ENCODE data around the gene LSM4. TPM values are rescaled to one million over a fixed set of nuclear protein-coding genes. Genes with fewer than 3 reads are reported as not detected.

LSM4 gene
- total and polyA plus RNA-seq, 2 of the 13 experiments (the other 11 are each of a cell fraction or from before 2014, with no cell fraction given): 65.8 to 166 TPM

DNA sequence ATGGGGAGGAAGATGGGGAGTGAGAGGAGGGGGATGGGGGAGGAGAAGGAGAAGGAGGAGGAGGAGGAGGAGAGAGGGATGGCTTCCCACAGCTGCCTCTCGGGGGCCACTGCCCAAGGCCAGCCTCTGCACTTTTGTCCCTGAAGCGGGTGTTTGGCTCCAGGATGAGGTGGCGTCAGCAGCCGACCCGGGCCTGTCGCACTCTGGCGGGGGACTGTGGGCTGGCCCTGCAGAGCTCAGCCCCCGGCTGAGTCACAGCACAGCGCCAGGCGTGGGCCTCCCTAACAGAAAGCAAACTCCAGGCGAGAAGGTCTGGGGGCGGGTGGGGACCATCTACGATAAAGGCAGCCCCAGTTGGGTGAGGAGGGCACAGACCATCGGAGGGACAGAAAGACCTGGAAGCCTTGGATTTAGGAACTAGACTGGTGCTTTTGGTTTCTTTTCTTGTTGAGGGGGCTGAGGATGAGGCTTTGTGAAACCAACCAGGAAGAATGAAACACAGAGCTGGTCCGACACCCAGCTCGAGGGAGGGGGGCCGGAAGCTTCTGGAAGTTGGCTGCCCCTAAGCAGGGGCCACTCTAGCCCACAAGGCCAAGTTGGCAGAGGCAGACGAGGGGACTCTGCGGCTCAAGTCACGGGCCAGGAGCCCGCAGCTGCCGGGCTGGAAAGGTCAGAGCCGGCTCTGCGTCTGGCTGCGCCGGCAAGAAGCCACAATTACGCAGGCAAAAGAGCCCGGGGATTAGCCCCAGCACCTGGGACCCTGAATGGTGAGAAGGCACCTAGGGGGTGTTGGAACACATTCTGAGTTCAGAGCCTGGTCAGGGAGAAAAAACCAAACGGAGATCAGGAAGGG is 18.2 kb downstream of the LSM4 start (continued):
- TF ChIP-seq, protein P1, sequence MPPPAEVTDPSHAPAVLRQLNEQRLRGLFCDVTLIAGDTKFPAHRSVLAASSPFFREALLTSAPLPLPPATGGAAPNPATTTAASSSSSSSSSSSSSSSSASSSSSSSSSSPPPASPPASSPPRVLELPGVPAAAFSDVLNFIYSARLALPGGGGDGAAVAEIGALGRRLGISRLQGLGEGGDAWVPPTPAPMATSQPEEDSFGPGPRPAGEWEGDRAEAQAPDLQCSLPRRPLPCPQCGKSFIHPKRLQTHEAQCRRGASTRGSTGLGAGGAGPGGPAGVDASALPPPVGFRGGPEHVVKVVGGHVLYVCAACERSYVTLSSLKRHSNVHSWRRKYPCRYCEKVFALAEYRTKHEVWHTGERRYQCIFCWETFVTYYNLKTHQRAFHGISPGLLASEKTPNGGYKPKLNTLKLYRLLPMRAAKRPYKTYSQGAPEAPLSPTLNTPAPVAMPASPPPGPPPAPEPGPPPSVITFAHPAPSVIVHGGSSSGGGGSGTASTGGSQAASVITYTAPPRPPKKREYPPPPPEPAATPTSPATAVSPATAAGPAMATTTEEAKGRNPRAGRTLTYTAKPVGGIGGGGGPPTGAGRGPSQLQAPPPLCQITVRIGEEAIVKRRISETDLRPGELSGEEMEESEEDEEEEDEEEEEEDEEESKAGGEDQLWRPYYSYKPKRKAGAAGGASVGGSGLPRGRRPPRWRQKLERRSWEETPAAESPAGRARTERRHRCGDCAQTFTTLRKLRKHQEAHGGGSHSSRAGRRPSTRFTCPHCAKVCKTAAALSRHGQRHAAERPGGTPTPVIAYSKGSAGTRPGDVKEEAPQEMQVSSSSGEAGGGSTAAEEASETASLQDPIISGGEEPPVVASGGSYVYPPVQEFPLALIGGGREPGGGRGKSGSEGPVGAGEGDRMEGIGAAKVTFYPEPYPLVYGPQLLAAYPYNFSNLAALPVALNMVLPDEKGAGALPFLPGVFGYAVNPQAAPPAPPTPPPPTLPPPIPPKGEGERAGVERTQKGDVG (CRISPR knock-in tag; IDR thresholded peaks at IDR 0.05; ENCODE audit: borderline replicate concordance): no peak
- TF ChIP-seq ISX (CRISPR knock-in tag; conservative IDR thresholded peaks at IDR 0.05) (no peak), ZNF17 (CRISPR knock-in tag; IDR thresholded peaks at IDR 0.05) (no peak), KLF9 (CRISPR knock-in tag; IDR thresholded peaks at IDR 0.05; ENCODE audit: low read depth) (no peak), NONO (IDR thresholded peaks at IDR 0.05) (no peak), NONO (CRISPR knock-in tag; conservative IDR thresholded peaks at IDR 0.05) (peak; percentile 91), ISL2 (CRISPR knock-in tag; IDR thresholded peaks at IDR 0.05) (no peak), ZNF556 (CRISPR knock-in tag; IDR thresholded peaks at IDR 0.05; ENCODE audit: borderline replicate concordance) (peak; percentile 95), ZNF782 (CRISPR knock-in tag; IDR thresholded peaks at IDR 0.05; ENCODE audit: borderline replicate concordance) (peak; percentile 93; the same call in 1 of the 2 replicates), ZFP37 (CRISPR knock-in tag; IDR thresholded peaks at IDR 0.05; ENCODE audit: borderline replicate concordance) (no peak), POLR2A (IDR thresholded peaks at IDR 0.05; ENCODE audit: insufficient read depth in 1 of 2, low read depth in 2 of 2, low read length in 2 of 2) (peak; percentile 70 to 72), ZNF777 (CRISPR knock-in tag; IDR thresholded peaks at IDR 0.05) (no peak), ZNF605 (CRISPR knock-in tag; IDR thresholded peaks at IDR 0.05) (0 out of 2 replicates have a peak, but pooled peaks have one; percentile 46), ZNF547 (CRISPR knock-in tag; IDR thresholded peaks at IDR 0.05) (no peak; the same call in 1 of the 2 replicates), FOXK1 (CRISPR knock-in tag; IDR thresholded peaks at IDR 0.05; ENCODE audit: borderline replicate concordance, low read depth) (peak; percentile 25; the same call in 1 of the 2 replicates), IKZF1 (IDR thresholded peaks at IDR 0.05) (no peak), NFYB (CRISPR knock-in tag; IDR thresholded peaks at IDR 0.05) (no peak), RFX5 (IDR thresholded peaks at IDR 0.05; ENCODE audit: low read depth, low read length) (no peak), ZFYVE20 (CRISPR knock-in tag; IDR thresholded peaks at IDR 0.05; ENCODE audit: borderline replicate concordance, low read depth) (no peak), ZNF367 (CRISPR knock-in tag; IDR thresholded peaks at IDR 0.05; ENCODE audit: borderline replicate concordance) (no peak)
- TF ChIP-seq, protein P2, sequence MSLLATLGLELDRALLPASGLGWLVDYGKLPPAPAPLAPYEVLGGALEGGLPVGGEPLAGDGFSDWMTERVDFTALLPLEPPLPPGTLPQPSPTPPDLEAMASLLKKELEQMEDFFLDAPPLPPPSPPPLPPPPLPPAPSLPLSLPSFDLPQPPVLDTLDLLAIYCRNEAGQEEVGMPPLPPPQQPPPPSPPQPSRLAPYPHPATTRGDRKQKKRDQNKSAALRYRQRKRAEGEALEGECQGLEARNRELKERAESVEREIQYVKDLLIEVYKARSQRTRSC (CRISPR knock-in tag; IDR thresholded peaks at IDR 0.05; ENCODE audit: low read depth): 0 out of 2 replicates have a peak, but pooled peaks have one; percentile 44
- TF ChIP-seq, protein P3, sequence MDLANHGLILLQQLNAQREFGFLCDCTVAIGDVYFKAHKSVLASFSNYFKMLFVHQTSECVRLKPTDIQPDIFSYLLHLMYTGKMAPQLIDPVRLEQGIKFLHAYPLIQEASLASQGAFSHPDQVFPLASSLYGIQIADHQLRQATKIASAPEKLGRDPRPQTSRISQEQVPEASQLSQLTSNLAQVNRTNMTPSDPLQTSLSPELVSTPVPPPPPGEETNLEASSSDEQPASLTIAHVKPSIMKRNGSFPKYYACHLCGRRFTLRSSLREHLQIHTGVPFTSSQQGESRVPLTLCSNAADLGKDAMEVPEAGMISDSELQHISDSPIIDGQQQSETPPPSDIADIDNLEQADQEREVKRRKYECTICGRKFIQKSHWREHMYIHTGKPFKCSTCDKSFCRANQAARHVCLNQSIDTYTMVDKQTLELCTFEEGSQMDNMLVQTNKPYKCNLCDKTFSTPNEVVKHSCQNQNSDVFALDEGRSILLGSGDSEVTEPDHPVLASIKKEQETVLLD (CRISPR knock-in tag; IDR thresholded peaks at IDR 0.05; ENCODE audit: low read depth): 0 out of 2 replicates have a peak, but pooled peaks have one; percentile 54
